Esophagus muscularis mucosa (tissue), 4 donors: Measurements from ENCODE around the gene VSIG10L. TPM values are rescaled to one million over a fixed set of nuclear protein-coding genes. Genes with fewer than 3 reads are reported as not detected.

ENCODE experiments used
- DNase-seq: peaks from one replicate; pipeline ENCODE4 v3.0.0-alpha.2; 2017; ENCODE audit errors: extremely low spot score
- H3K27ac ChIP-seq, 4 donors: fragments of 200-600 bp; sonication (generic); replicated peaks in 1 of 4; 1 replicate in 3 of 4; 2 replicates in 1 of 4; pipeline ENCODE4 v1.5.1; 2016 to 2019; ENCODE audit warnings: mild to moderate bottlenecking in 1 of 4
- H3K27me3 ChIP-seq, 4 donors: fragments of 200-600 bp; sonication (generic); one replicate each; pipeline versions ENCODE4 v1.5.1 to v1.6.0; 2016 to 2019
- H3K36me3 ChIP-seq, 4 donors: fragments of 200-600 bp; sonication (generic); one replicate each; pipeline ENCODE4 v1.5.1; 2016 to 2019
- H3K4me1 ChIP-seq, 4 donors: fragments of 200-600 bp; sonication (generic); one replicate each; pipeline ENCODE4 v1.5.1; 2016 to 2019
- H3K4me3 ChIP-seq, 4 donors: fragments of 200-600 bp; sonication (generic); 1 replicate in 2 of 4; 2 replicates in 2 of 4; pipeline ENCODE4 v1.5.1; 2016 to 2019; ENCODE audit warnings: mild to moderate bottlenecking in 4 of 4, moderate library complexity in 1 of 4
- H3K9me3 ChIP-seq, 4 donors: fragments of 200-600 bp; sonication (generic); 1 replicate in 3 of 4; 2 replicates in 1 of 4; pipeline ENCODE4 v1.5.1; 2016 to 2019
- EP300 ChIP-seq: sonication (generic); formaldehyde crosslinking; IDR thresholded peaks from one replicate; pipeline ENCODE4 v1.6.1; 2017; ENCODE audit warnings: antibody characterized with exemption
- POLR2A ChIP-seq: fragments of 450-650 bp; IDR thresholded peaks from one replicate; pipeline ENCODE4 v1.6.1; 2017; ENCODE audit warnings: antibody characterized with exemption, moderate library complexity, mild to moderate bottlenecking, low read depth
- POLR2AphosphoS5 ChIP-seq, 2 donors: sonication (generic); formaldehyde crosslinking; IDR thresholded peaks; one replicate each; pipeline ENCODE4 v1.6.1; 2017; ENCODE audit warnings: antibody characterized with exemption in 2 of 2
- WGBS: methylation state at CpG from one replicate; pipeline ENCODE4 v1.1.5; 2018; 5-methylcytosine and 5-hydroxymethylcytosine counted together
- intact Hi-C: fragments of 100-400 bp; cut with DNase I; formaldehyde crosslinking; loops from one replicate; pipeline ENCODE4 v1.15.1; 2023
- total RNA-seq, 4 donors: library from RNA; depleted of rRNA; stranded (reverse); fragments of >200 nt; gene quantifications; one replicate each; pipeline versions ENCODE4 v1.1.0 to v1.2.1, GENCODE V29; 2016
- TF ChIP-seq, protein P1 (sequence below), 3 experiments: fragments of 200-600 bp in 2 of 3; fragments of 450-650 bp in 1 of 3; sonication (generic) in 2 of 3; IDR thresholded peaks; one replicate each; pipeline ENCODE4 v1.5.1; 2017 to 2019; ENCODE audit warnings: antibody characterized with exemption in 3 of 3, mild to moderate bottlenecking in 2 of 3, moderate library complexity in 1 of 3

VSIG10L gene
- total RNA-seq, 4 donors from 2014 or later, result 1.3 to 3.4 (median 2.2) TPM

DNA sequence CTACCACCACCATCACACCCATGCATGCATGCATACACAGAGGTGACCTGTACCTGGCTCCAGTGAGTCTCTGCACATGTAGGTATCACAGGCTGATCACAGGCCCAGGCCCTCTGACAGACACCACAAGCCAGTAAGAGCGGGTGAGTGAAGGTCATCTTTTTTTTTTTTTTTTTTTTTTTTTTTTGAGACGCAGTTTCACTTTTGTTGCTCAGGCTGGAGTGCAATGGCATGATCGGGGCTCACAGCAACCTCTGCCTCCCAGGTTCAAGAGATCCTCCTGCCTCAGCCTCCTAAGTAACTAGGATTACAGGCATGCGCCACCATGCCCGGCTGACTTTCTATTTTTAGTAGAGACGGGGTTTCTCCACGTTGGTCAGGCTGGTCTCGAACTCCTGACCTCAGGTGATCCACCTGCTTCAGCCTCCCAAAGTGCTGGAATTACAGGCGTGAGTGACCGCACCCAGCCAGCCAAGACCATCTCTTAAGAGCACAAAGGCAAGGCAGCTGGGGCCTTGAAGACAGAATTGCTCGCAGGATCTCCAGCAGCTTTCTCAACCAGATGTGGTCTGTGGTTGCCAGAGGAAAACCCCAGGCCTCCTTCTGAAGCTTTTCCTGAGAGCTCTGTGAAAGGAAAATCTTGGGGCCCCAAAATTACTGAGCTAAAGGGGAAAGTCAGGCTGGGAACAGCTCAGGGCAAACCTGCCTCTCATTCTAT lies 33.7 kb upstream of the VSIG10L start:
- no peaks in the 10 kb centered on the region for H3K27me3 ChIP-seq
- H3K4me1 ChIP-seq, result no peaks in the 10 kb centered on the region
- TF ChIP-seq POLR2AphosphoS5 (IDR thresholded peaks at IDR 0.05) (no peak), POLR2A (no peak), EP300 (no peak)
- TF ChIP-seq, protein P1, sequence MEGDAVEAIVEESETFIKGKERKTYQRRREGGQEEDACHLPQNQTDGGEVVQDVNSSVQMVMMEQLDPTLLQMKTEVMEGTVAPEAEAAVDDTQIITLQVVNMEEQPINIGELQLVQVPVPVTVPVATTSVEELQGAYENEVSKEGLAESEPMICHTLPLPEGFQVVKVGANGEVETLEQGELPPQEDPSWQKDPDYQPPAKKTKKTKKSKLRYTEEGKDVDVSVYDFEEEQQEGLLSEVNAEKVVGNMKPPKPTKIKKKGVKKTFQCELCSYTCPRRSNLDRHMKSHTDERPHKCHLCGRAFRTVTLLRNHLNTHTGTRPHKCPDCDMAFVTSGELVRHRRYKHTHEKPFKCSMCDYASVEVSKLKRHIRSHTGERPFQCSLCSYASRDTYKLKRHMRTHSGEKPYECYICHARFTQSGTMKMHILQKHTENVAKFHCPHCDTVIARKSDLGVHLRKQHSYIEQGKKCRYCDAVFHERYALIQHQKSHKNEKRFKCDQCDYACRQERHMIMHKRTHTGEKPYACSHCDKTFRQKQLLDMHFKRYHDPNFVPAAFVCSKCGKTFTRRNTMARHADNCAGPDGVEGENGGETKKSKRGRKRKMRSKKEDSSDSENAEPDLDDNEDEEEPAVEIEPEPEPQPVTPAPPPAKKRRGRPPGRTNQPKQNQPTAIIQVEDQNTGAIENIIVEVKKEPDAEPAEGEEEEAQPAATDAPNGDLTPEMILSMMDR (IDR thresholded peaks at IDR 0.05), result no peak
- H3K9me3 ChIP-seq, result no peaks in the 10 kb centered on the region
- H3K4me3 ChIP-seq, result no peak overlapping the region
- no peak overlapping the region for H3K27ac ChIP-seq
- no peaks in the 10 kb centered on the region for H3K36me3 ChIP-seq
- intact Hi-C loops, result no loop called here
- no peak for DNase-seq
- WGBS, result 85% methylated on average over 11 of the region's 11 CpGs

DNA sequence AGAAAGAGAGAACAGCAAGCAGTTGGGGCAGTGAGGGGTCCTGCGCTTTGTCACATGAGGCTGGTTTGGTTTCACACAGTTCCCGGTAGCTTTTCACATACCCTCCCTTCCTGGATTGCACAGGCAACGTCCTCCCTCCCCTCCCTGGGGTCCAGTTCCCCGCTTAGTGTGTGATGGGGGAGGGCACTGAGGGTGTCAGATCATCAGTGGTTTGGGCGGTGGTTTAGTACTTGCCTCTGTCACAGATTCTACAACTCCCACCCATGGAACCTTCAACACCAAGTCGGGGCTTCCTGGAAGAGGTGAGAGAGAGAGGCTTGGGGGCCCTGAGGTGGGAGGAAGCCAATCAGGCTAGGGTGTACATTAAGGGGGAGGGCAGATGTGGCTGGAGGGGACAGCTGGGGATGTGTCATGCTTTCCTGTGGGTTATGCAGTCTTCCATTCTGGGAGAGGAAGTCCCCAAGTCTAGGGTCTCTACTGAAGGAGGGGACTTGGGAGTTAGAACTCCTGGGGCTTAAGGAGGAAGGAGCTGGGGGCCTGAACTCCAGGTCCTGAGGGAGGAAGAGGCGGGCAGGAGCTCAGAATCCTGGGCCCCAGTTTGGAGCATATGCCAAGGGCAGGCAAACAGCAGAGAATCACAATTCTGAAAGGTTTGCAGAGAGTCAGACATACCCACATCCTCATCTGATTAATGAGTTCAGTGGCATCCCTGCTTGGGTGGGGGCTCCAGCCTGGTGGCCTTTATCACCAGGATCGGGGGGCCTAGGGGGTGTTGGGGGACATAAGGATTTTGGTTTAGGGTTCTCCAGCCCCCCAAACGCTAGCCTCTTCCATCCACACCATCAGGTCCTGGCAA lies 30.9 kb upstream of the VSIG10L start, which contains the start of gene NKG7:
Gene NKG7, minus strand, starts transcription at position 6 of the 856 bp plus-strand sequence. CDS start 119 bp downstream, outside the sequence.
- Histone ChIP-seq H3K36me3 (no peaks in the 10 kb centered on the region), H3K4me3 (no peak within 1 kb of the TSS), H3K27me3 (no peaks in the 10 kb centered on the region), H3K9me3 (no peaks in the 10 kb centered on the region), H3K4me1 (peaks cover 0 to 9% (median 7%) of the 10 kb centered on the region in 4 donors), H3K27ac (no peak within 1 kb of the TSS)
- intact Hi-C loops, result no loop called here
- WGBS, result 44% methylated on average over 8 of the region's 9 CpGs
- no peak for TF ChIP-seq POLR2AphosphoS5 (IDR thresholded peaks at IDR 0.05)
- TF ChIP-seq, protein P1 (IDR thresholded peaks at IDR 0.05), result no peak
- TF ChIP-seq POLR2A, result no peak
- no peak for TF ChIP-seq EP300
- no peak for DNase-seq

DNA sequence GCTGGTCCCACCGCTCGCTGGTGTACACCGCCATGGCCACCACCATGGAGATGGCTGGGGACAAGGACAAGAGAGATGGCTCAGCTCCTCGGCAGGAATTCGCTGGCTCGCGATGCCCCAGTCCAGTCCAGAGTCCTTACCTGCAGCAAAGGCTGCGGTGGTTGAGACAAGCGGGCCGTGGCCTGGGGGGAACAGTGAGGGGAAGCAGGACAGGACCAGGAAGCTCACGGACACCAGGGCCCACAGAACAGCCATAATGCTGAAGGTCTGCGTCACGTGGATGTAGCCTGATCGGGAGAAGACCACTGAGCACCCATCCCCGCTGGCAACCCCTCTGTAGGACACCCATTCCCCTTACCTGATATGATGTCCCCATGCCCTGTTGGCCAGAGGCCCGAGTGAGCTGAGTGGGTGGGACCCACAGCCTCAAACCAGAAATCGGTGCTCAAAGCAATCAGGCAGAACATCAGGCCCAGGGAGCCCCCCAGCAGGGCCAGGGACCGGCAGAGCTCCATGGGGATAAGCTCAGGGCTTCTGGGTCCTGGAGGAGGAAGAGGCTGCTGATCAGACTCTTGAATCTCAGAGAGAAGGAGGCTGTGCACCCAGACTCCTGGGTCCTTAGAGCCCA lies 30.2 kb upstream of the VSIG10L start:
- no peak overlapping the region for H3K27ac ChIP-seq
- TF ChIP-seq, protein P1 (IDR thresholded peaks at IDR 0.05), result no peak
- TF ChIP-seq POLR2A, result no peak
- no peak for TF ChIP-seq EP300
- TF ChIP-seq POLR2AphosphoS5 (IDR thresholded peaks at IDR 0.05), result no peak
- H3K36me3 ChIP-seq, result no peaks in the 10 kb centered on the region
- H3K4me1 ChIP-seq, result peaks cover 0 to 10% (median 8%) of the 10 kb centered on the region in 4 donors
- no peaks in the 10 kb centered on the region for H3K9me3 ChIP-seq
- H3K4me3 ChIP-seq, result no peak overlapping the region
- intact Hi-C loops, result no loop called here
- WGBS, result 88% methylated on average over 13 of the region's 18 CpGs
- no peak for DNase-seq
- H3K27me3 ChIP-seq, result no peaks in the 10 kb centered on the region

DNA sequence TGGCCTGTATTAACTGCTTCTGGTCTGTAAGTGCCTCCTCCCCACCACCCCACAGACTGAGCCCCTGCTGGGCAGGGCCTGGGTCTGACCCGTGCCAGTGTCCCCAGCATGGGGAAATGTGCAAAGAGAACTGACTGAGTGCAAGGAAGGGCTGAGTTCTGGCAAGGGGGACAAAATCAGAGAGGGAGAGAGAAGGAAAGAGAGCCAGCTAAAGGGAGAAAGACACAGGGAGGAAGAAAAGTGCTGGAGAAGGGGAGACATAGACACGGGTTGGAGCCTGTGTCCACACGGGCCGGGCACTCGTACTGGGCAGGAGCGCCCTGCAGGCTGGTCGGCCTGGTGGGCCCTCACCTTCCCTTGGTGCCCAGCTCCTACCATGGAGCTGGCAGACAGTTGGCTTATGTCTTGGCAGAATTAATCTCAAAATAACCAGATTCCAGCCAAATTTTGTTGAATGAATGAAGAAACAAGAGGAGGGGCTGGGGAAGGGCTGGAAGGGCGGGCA lies 29.3 kb upstream of the VSIG10L start:
- no peaks in the 10 kb centered on the region for H3K36me3 ChIP-seq
- no peaks in the 10 kb centered on the region for H3K27me3 ChIP-seq
- WGBS, result 79% methylated on average over 8 of the region's 8 CpGs
- no peak overlapping the region for H3K4me3 ChIP-seq
- intact Hi-C loops, result no loop called here
- no peak for DNase-seq
- H3K4me1 ChIP-seq, result peaks cover 0 to 15% (median 13%) of the 10 kb centered on the region in 4 donors
- H3K27ac ChIP-seq, result no peak overlapping the region
- no peaks in the 10 kb centered on the region for H3K9me3 ChIP-seq
- TF ChIP-seq EP300 (no peak), POLR2AphosphoS5 (IDR thresholded peaks at IDR 0.05) (no peak), POLR2A (no peak)
- TF ChIP-seq, protein P1 (IDR thresholded peaks at IDR 0.05), result no peak
